Keratinocyte (primary cell): ENCODE results near the gene HAND1.

ENCODE experiments used
- CTCF ChIP-seq, 3 experiments: IDR thresholded peaks in 1 of 3; conservative IDR thresholded peaks in 1 of 3; optimal IDR thresholded peaks in 1 of 3; 2 replicates in 2 of 3; 3 replicates in 1 of 3; pipeline versions ENCODE3 to v1.5.1; 2011; ENCODE audit warnings: low read length in 3 of 3, mild to moderate bottlenecking in 3 of 3, moderate library complexity in 2 of 3, control low read depth in 1 of 3, inconsistent platforms in 1 of 3; ENCODE audit not compliant: insufficient read depth in 2 of 3; ENCODE audit errors: extremely low read depth in 1 of 3
- EZH2 ChIP-seq: IDR thresholded peaks from one replicate; pipeline ENCODE4 v1.6.1; 2012; ENCODE audit warnings: inconsistent platforms, mild to moderate bottlenecking, low read length, moderate library complexity

- TF ChIP-seq CTCF (optimal IDR thresholded peaks at IDR 0.05 in 1 of 3, IDR thresholded peaks at IDR 0.05 in 1 of 3, conservative IDR thresholded peaks at IDR 0.05 in 1 of 3; ENCODE audit: extremely low read depth in 1 of 3, insufficient read depth in 2 of 3, low read length in 3 of 3): no peak
- no peak for TF ChIP-seq EZH2
These were observed 48.5 kb upstream of the HAND1 start for GRCh38 chr5:154526231-154527226.
